Esophagus muscularis mucosa (tissue), 4 donors: Measurements from ENCODE around the gene KCNJ12. TPM values are rescaled to one million over a fixed set of nuclear protein-coding genes. Genes with fewer than 3 reads are reported as not detected.
"Not testable (repeated sequence)": the region's sequence is repeated elsewhere in the genome, so short reads cannot be mapped to it uniquely, and the experiment has no call there.

Experiments
- DNase-seq: peaks from one replicate; pipeline ENCODE4 v3.0.0-alpha.2; 2017; ENCODE audit errors: extremely low spot score
- H3K27ac ChIP-seq, 4 donors: fragments of 200-600 bp; sonication (generic); replicated peaks in 1 of 4; 1 replicate in 3 of 4; 2 replicates in 1 of 4; pipeline ENCODE4 v1.5.1; 2016 to 2019; ENCODE audit warnings: mild to moderate bottlenecking in 1 of 4
- H3K27me3 ChIP-seq, 4 donors: fragments of 200-600 bp; sonication (generic); one replicate each; pipeline versions ENCODE4 v1.5.1 to v1.6.0; 2016 to 2019
- H3K36me3 ChIP-seq, 4 donors: fragments of 200-600 bp; sonication (generic); one replicate each; pipeline ENCODE4 v1.5.1; 2016 to 2019
- H3K4me1 ChIP-seq, 4 donors: fragments of 200-600 bp; sonication (generic); one replicate each; pipeline ENCODE4 v1.5.1; 2016 to 2019
- H3K4me3 ChIP-seq, 4 donors: fragments of 200-600 bp; sonication (generic); 1 replicate in 2 of 4; 2 replicates in 2 of 4; pipeline ENCODE4 v1.5.1; 2016 to 2019; ENCODE audit warnings: mild to moderate bottlenecking in 4 of 4, moderate library complexity in 1 of 4
- H3K9me3 ChIP-seq, 4 donors: fragments of 200-600 bp; sonication (generic); 1 replicate in 3 of 4; 2 replicates in 1 of 4; pipeline ENCODE4 v1.5.1; 2016 to 2019
- CTCF ChIP-seq, 3 experiments: fragments of 200-600 bp in 2 of 3; fragments of 450-650 bp in 1 of 3; sonication (generic) in 2 of 3; IDR thresholded peaks; one replicate each; pipeline ENCODE4 v1.5.1; 2017 to 2019; ENCODE audit warnings: antibody characterized with exemption in 3 of 3, mild to moderate bottlenecking in 2 of 3, moderate library complexity in 1 of 3
- EP300 ChIP-seq: sonication (generic); formaldehyde crosslinking; IDR thresholded peaks from one replicate; pipeline ENCODE4 v1.6.1; 2017; ENCODE audit warnings: antibody characterized with exemption
- POLR2A ChIP-seq: fragments of 450-650 bp; IDR thresholded peaks from one replicate; pipeline ENCODE4 v1.6.1; 2017; ENCODE audit warnings: antibody characterized with exemption, moderate library complexity, mild to moderate bottlenecking, low read depth
- POLR2AphosphoS5 ChIP-seq, 2 donors: sonication (generic); formaldehyde crosslinking; IDR thresholded peaks; one replicate each; pipeline ENCODE4 v1.6.1; 2017; ENCODE audit warnings: antibody characterized with exemption in 2 of 2
- WGBS: methylation state at CpG from one replicate; pipeline ENCODE4 v1.1.5; 2018; 5-methylcytosine and 5-hydroxymethylcytosine counted together
- intact Hi-C: fragments of 100-400 bp; cut with DNase I; formaldehyde crosslinking; loops from one replicate; pipeline ENCODE4 v1.15.1; 2023
- total RNA-seq, 4 donors: library from RNA; depleted of rRNA; stranded (reverse); fragments of >200 nt; gene quantifications; one replicate each; pipeline versions ENCODE4 v1.1.0 to v1.2.1, GENCODE V29; 2016

KCNJ12 gene
- total RNA-seq, 4 donors from 2014 or later, result 0.83 to 2.1 (median 1.5) TPM

- Histone ChIP-seq H3K36me3 (no peaks in the 10 kb centered on the region), H3K4me1 (peaks cover 4 to 17% (median 11%) of the 10 kb centered on the region in 4 donors), H3K27me3 (no peaks in the 10 kb centered on the region), H3K4me3 (no peak overlapping the region), H3K27ac (no peak overlapping the region), H3K9me3 (no peaks in the 10 kb centered on the region)
- 81% methylated on average over 1 of the region's 5 CpGs for WGBS
- no peak for DNase-seq
- intact Hi-C loops, result no loop called here
- TF ChIP-seq POLR2AphosphoS5 (IDR thresholded peaks at IDR 0.05) (no peak), POLR2A (no peak), CTCF (IDR thresholded peaks at IDR 0.05) (no peak), EP300 (no peak)
Measured at GRCh38 chr17:21395764-21396163, 19.6 kb downstream of the KCNJ12 start.

- 90% methylated on average over 6 of the region's 14 CpGs for WGBS
- intact Hi-C loops, result no loop called here
Measured at GRCh38 chr17:21396237-21396636, 20.1 kb downstream of the KCNJ12 start.

GRCh38 chr17:21397341-21398190 is 21.4 kb downstream of the KCNJ12 start:
- Histone ChIP-seq H3K4me1 (peaks cover 4 to 27% (median 25%) of the 10 kb centered on the region in 4 donors), H3K27ac (peak overlapping the region in 3 of 4 donors; percentile 16 to 61 (median 22)), H3K27me3 (no peaks in the 10 kb centered on the region), H3K9me3 (no peaks in the 10 kb centered on the region), H3K4me3 (no peak overlapping the region), H3K36me3 (no peaks in the 10 kb centered on the region)
- intact Hi-C loops, result no loop called here
- no peak for TF ChIP-seq POLR2AphosphoS5 (IDR thresholded peaks at IDR 0.05)
- TF ChIP-seq POLR2A, result no peak
- TF ChIP-seq CTCF (IDR thresholded peaks at IDR 0.05), result no peak
- no peak for TF ChIP-seq EP300
- no peak for DNase-seq
- WGBS, result 56% methylated on average over 22 of the region's 28 CpGs

More at GRCh38 chr17:21396237-21396636, 20.1 kb downstream of the KCNJ12 start:
- Histone ChIP-seq H3K4me3 (no peak overlapping the region), H3K4me1 (peaks cover 4 to 20% (median 16%) of the 10 kb centered on the region in 4 donors), H3K36me3 (no peaks in the 10 kb centered on the region), H3K27ac (no peak overlapping the region), H3K27me3 (no peaks in the 10 kb centered on the region), H3K9me3 (no peaks in the 10 kb centered on the region)
- TF ChIP-seq CTCF (IDR thresholded peaks at IDR 0.05) (no peak), EP300 (no peak), POLR2A (no peak), POLR2AphosphoS5 (IDR thresholded peaks at IDR 0.05) (no peak)
- DNase-seq, result no peak

- Histone ChIP-seq H3K9me3 (no peaks in the 10 kb centered on the region), H3K36me3 (no peaks in the 10 kb centered on the region), H3K27ac (no peak overlapping the region), H3K27me3 (no peaks in the 10 kb centered on the region), H3K4me3 (no peak overlapping the region), H3K4me1 (peaks cover 5 to 27% (median 26%) of the 10 kb centered on the region in 4 donors)
- TF ChIP-seq POLR2AphosphoS5 (IDR thresholded peaks at IDR 0.05) (no peak), POLR2A (no peak), EP300 (no peak)
- WGBS, result 90% methylated on average over 13 of the region's 13 CpGs
- no peak for DNase-seq
- intact Hi-C loops, result no loop called here
Measured at GRCh38 chr17:21399474-21400186, 23.5 kb downstream of the KCNJ12 start.

- DNase-seq, intact Hi-C loops, H3K4me3 ChIP-seq, H3K36me3 ChIP-seq, H3K9me3 ChIP-seq, H3K27ac ChIP-seq, H3K27me3 ChIP-seq: not testable (repeated sequence)
- peaks cover 8 to 27% (median 26%) of the 10 kb centered on the region in 4 donors for H3K4me1 ChIP-seq
- 61% methylated on average over 9 of the region's 9 CpGs for WGBS
Measured at GRCh38 chr17:21400187-21400569, 24.0 kb downstream of the KCNJ12 start.
